Sigmoid colon (tissue), 7 donors: ENCODE data around the gene GNG14. TPM values are rescaled to one million over a fixed set of nuclear protein-coding genes. Genes with fewer than 3 reads are reported as not detected.

Experiments
- DNase-seq: peaks from one replicate; pipeline ENCODE4 v3.0.0-alpha.2; 2019
- H3K27ac ChIP-seq, 4 donors: fragments of 200-600 bp; sonication (generic); one replicate each; pipeline ENCODE4 v1.5.1; 2016 to 2019; ENCODE audit warnings: mild to moderate bottlenecking in 1 of 4
- H3K27me3 ChIP-seq, 3 donors: fragments of 200-600 bp; sonication (generic); one replicate each; pipeline ENCODE4 v1.5.1; 2019; ENCODE audit warnings: mild to moderate bottlenecking in 1 of 3
- H3K36me3 ChIP-seq, 4 donors: fragments of 200-600 bp; sonication (generic); one replicate each; pipeline ENCODE4 v1.5.1; 2016 to 2019
- H3K4me1 ChIP-seq, 4 donors: fragments of 200-600 bp; sonication (generic); one replicate each; pipeline ENCODE4 v1.5.1; 2017 to 2019
- H3K4me3 ChIP-seq, 4 donors: fragments of 200-600 bp; sonication (generic); one replicate each; pipeline ENCODE4 v1.5.1; 2017 to 2019; ENCODE audit warnings: mild to moderate bottlenecking in 2 of 4, moderate library complexity in 1 of 4
- H3K9me3 ChIP-seq, 4 donors: fragments of 200-600 bp in 3 of 4; sonication (generic) in 3 of 4; one replicate each; pipeline versions ENCODE4 v1.5.1 to v1.6.1; 2013 to 2019
- EP300 ChIP-seq, 4 donors: sonication (generic); formaldehyde crosslinking; IDR thresholded peaks; one replicate each; pipeline ENCODE4 v1.6.1; 2017; ENCODE audit warnings: antibody characterized with exemption in 4 of 4
- POLR2A ChIP-seq, 2 donors: fragments of 450-650 bp; IDR thresholded peaks; one replicate each; pipeline ENCODE4 v1.6.1; 2016; ENCODE audit warnings: antibody characterized with exemption in 2 of 2, mild to moderate bottlenecking in 2 of 2, moderate library complexity in 2 of 2
- POLR2AphosphoS5 ChIP-seq, 4 donors: sonication (generic); formaldehyde crosslinking; IDR thresholded peaks; one replicate each; pipeline ENCODE4 v1.6.1; 2017; ENCODE audit warnings: antibody characterized with exemption in 4 of 4
- WGBS, 2 donors: extraction: QIAGEN DNeasy Blood & Tissue Kit; methylation state at CpG; one replicate each; pipeline ENCODE4 v1.1.7; 2013; 5-methylcytosine and 5-hydroxymethylcytosine counted together
- intact Hi-C: fragments of 100-400 bp; cut with DNase I; formaldehyde crosslinking; loops from one replicate; pipeline ENCODE4 v1.15.1; 2023
- polyA plus RNA-seq, 3 donors: library from polyadenylated mRNA; stranded (reverse); fragments of 200-250 nt; gene quantifications; one replicate each; pipeline ENCODE4 v1.2.3, GENCODE V29; 2013
- total RNA-seq, 4 donors: library from RNA; depleted of rRNA; stranded (reverse); fragments of >200 nt; gene quantifications; one replicate each; pipeline ENCODE4 v1.1.0, GENCODE V29; 2016
- TF ChIP-seq, protein P1 (sequence below), 4 experiments: fragments of 450-650 bp in 3 of 4; fragments of 200-600 bp in 1 of 4; IDR thresholded peaks; one replicate each; pipeline ENCODE4 v1.5.1; 2016 to 2019; ENCODE audit warnings: antibody characterized with exemption in 4 of 4, mild to moderate bottlenecking in 3 of 4, moderate library complexity in 2 of 4
- donor health status: healthy with polysubstance abuse.
- donor health status: Bipolar disorder and iron deficiency.
- donor health status: healthy.

Gene GNG14
- total and polyA plus RNA-seq, 7 donors: not detected

DNA sequence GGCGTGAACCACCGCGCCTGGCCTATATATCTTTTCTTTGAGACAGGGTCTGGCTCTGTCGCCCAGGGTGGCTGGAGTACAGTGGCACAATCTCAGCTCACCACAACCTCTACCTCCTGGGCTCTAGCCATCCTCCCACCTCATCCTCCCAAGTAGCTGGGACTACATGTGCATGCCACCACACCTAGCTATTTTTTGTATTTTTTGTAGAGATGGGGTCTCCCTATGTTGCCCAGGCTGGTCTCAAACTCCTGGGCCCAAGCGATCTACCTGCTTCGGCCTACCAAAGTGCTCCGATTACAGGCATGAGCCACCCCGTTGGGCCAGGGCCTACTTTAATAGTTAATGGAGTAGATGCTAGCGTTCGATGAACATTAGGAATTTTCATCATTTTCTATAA is 32.5 kb downstream of the GNG14 start:
- intact Hi-C loops: no loop called here
- peak overlapping the region; percentile 93 to 98 (median 95) for H3K27ac ChIP-seq

DNA sequence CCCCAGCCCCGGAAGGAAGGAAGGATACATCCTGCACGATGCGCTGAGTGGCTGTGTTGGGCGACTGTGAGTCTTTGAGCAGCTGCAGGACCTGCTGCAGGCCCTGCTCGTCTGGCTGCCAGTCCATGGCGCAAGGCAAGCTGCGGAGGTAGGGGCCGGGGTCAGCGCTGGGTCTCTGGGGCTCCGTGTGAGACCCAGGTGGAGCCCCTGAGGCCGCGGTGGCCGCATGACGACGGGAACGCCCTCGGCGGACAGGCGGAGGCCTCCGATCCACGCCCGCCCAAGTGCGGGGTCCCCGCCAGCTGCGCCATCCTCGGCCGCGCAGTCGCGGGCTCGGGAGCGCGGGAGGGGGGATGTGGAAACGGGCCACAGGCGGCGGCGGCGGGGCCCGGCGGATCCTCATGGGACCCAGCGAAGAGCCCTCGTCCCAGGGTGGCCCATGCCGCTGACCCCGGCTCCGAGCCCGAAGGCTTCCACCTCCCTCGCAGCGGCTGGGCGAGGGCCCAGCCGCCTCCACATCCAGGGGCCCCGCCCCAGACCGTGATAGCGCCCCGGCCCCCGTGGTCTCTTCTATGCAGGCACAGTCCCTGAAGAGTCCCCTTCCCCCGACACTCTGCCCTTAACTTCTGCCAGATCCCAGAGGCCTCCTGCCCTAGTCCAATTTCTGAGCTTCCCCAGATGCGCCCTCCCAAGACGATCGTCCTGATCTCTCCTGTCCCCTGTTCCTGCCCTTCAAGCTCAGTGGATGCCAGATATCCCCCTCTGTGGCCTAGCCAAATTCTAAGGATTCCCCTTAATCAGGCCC is 33.3 kb downstream of the GNG14 start:
- intact Hi-C loops: no loop called here
- DNase-seq: no peak
- Histone ChIP-seq H3K4me3 (peak overlapping the region; percentile 54 to 98 (median 77)), H3K27ac (peak overlapping the region; percentile 93 to 98 (median 95)), H3K9me3 (no peaks in the 10 kb centered on the region), H3K27me3 (no peaks in the 10 kb centered on the region), H3K4me1 (peaks cover 0 to 49% (median 44%) of the 10 kb centered on the region in 4 donors), H3K36me3 (peaks cover 7 to 33% (median 11%) of the 10 kb centered on the region in 4 donors)
- TF ChIP-seq, protein P1, sequence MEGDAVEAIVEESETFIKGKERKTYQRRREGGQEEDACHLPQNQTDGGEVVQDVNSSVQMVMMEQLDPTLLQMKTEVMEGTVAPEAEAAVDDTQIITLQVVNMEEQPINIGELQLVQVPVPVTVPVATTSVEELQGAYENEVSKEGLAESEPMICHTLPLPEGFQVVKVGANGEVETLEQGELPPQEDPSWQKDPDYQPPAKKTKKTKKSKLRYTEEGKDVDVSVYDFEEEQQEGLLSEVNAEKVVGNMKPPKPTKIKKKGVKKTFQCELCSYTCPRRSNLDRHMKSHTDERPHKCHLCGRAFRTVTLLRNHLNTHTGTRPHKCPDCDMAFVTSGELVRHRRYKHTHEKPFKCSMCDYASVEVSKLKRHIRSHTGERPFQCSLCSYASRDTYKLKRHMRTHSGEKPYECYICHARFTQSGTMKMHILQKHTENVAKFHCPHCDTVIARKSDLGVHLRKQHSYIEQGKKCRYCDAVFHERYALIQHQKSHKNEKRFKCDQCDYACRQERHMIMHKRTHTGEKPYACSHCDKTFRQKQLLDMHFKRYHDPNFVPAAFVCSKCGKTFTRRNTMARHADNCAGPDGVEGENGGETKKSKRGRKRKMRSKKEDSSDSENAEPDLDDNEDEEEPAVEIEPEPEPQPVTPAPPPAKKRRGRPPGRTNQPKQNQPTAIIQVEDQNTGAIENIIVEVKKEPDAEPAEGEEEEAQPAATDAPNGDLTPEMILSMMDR (IDR thresholded peaks at IDR 0.05): no peak
- TF ChIP-seq POLR2A (IDR thresholded peaks at IDR 0.05) (no peak), EP300 (IDR thresholded peaks at IDR 0.05) (no peak), POLR2AphosphoS5 (IDR thresholded peaks at IDR 0.05) (no peak)
- 13% methylated on average over 59 of the region's 59 CpGs for WGBS, 2 donors

More for the DNA sequence above, 32.5 kb downstream of the GNG14 start:
- H3K9me3 ChIP-seq: no peaks in the 10 kb centered on the region
- no peak for DNase-seq
- TF ChIP-seq, protein P1 (IDR thresholded peaks at IDR 0.05): no peak
- TF ChIP-seq POLR2A (IDR thresholded peaks at IDR 0.05): no peak
- TF ChIP-seq EP300 (IDR thresholded peaks at IDR 0.05): no peak
- TF ChIP-seq POLR2AphosphoS5 (IDR thresholded peaks at IDR 0.05): no peak
- H3K36me3 ChIP-seq: peaks cover 14 to 41% (median 19%) of the 10 kb centered on the region in 4 donors
- 89 to 90% methylated on average over 10 of the region's 10 CpGs for WGBS, 2 donors
- H3K27me3 ChIP-seq: no peaks in the 10 kb centered on the region
- H3K4me1 ChIP-seq: peaks cover 0 to 49% (median 44%) of the 10 kb centered on the region in 4 donors
- H3K4me3 ChIP-seq: peak overlapping the region; percentile 54 to 98 (median 77)

DNA sequence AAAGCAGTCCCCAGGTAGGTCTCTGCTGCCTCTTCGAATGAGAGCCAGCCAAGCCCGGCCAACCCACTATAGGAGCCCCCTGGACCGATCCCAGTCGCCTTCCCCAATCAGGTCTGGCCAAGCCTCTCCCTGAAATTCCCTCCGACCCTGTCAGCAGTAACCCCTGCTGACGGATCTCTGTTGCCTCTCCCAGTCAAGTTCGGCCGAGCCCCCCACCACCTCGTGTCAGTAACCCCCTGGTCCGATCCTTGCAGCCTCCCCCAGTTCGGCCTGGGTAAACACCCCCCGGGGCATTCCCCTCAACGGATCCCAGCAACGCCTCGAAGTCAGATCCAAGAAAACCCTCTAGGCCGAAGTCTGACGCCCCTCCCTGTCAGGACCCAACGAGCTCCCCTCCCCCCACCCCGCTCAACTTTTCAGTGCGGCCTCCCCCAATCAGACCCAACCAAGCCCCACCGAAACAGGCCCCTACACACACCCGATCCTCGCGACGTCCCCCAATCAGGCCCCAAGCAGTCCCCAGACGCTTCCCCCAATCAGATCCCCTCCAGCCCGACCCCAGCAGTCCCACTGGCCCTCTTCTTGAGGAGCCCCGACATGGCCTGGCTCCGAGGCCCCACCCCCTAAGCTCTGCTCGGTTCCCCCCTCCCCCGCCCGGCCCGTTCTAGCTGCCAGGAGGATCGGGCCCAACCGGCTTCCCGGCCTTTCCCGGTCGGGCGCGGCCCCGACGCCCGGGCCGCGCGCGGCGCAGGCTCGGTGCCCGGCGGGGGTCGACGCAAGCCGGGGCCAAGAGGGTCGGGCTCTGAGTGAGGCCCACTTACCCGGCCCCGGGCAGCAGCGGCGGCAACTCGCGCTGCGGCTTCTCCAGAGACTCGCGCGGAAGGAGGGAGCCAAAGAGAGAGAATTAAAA is 34.1 kb downstream of the GNG14 start:
- peaks cover 0 to 49% (median 44%) of the 10 kb centered on the region in 4 donors for H3K4me1 ChIP-seq
- peak; percentile 90 for DNase-seq
- no peaks in the 10 kb centered on the region for H3K9me3 ChIP-seq
- H3K27me3 ChIP-seq: no peaks in the 10 kb centered on the region
- no peak for TF ChIP-seq POLR2AphosphoS5 (IDR thresholded peaks at IDR 0.05)
- TF ChIP-seq POLR2A (IDR thresholded peaks at IDR 0.05): no peak
- no peak for TF ChIP-seq EP300 (IDR thresholded peaks at IDR 0.05)
- TF ChIP-seq, protein P1 (IDR thresholded peaks at IDR 0.05): no peak
- peak overlapping the region; percentile 93 to 98 (median 95) for H3K27ac ChIP-seq
- H3K4me3 ChIP-seq: peak overlapping the region; percentile 54 to 98 (median 77)
- WGBS, 2 donors: 0 to 1% methylated on average over 65 of the region's 65 CpGs
- H3K36me3 ChIP-seq: peaks cover under 1 to 24% (median 11%) of the 10 kb centered on the region in 4 donors
- intact Hi-C loops: loop anchor here (2.0 kb wide), 1 partner anchor 41 kb away; the partner anchor contains the start of gene DHPS

DNA sequence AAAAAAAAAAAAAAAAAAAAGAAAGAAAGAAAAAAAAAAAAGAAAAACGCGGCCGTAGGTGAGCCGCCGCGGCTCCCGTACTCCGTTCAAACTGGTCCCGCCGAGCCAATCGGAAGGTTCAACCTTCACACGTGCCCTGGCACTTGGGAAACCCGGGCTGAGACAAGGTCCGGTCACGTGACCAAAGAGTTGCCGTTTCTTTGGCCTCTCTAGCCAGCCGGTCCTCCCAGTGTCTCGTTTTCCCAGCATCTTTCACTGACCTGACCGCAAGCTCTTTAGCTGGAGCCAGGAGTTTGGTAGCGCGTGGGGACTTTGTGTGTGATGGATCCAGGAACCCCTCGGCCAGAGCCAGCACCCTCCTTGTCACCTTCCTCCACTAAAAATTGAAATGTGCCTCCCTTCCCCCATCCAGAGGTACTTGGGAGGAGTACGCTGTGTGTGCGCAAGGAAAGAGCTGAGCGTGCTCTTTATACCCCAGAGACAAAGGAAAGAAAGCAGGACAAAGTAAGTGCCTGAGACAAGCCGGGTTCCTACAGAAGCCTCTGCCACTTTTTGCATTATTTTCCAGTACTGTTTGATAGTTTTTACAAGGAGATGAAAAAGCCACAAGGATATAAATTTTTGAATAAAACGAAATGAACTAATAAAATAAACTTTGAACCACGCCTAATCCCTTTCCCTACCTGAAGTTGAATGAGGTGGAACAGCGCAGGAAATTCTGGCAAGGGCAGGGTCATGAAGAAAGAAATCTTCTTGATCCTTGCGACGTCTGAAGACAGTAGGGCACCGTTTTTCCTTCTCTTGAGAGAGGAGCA is 35.0 kb downstream of the GNG14 start:
- peaks cover 0 to 49% (median 44%) of the 10 kb centered on the region in 4 donors for H3K4me1 ChIP-seq
- 0 to 1% methylated on average over 32 of the region's 32 CpGs for WGBS, 2 donors
- intact Hi-C loops: loop anchor here (2.0 kb wide), 1 partner anchor 42 kb away; the partner anchor contains the start of gene DHPS

More for the DNA sequence above, 35.0 kb downstream of the GNG14 start:
- DNase-seq: peak; percentile 99
- Histone ChIP-seq H3K9me3 (no peaks in the 10 kb centered on the region), H3K36me3 (peaks cover 0 to 18% (median 9%) of the 10 kb centered on the region in 4 donors), H3K27me3 (no peaks in the 10 kb centered on the region), H3K4me3 (peak overlapping the region; percentile 54 to 98 (median 77)), H3K27ac (peak overlapping the region; percentile 93 to 98 (median 95))
- TF ChIP-seq, protein P1 (IDR thresholded peaks at IDR 0.05): no peak
- peak; percentile 51 to 83 (median 74) for TF ChIP-seq POLR2AphosphoS5 (IDR thresholded peaks at IDR 0.05)
- TF ChIP-seq EP300 (IDR thresholded peaks at IDR 0.05): peak in 1 of 4 donors; percentile 13
- peak in 1 of 2 donors; percentile 39 for TF ChIP-seq POLR2A (IDR thresholded peaks at IDR 0.05)
